ENCODE data around the gene GEN1. TPM values are rescaled to one million over a fixed set of nuclear protein-coding genes. Genes with fewer than 3 reads are reported as not detected.

Gene GEN1
- total RNA-seq, 6 donors from 2014 or later = 4.9 to 8.2 (median 7.3) TPM

GRCh38 chr2:17793296-17793695 is 39.4 kb downstream of the GEN1 start:
- Histone ChIP-seq H3K4me3 (no peak overlapping the region), H3K27ac (no peak overlapping the region), H3K9me3 (no peaks in the 10 kb centered on the region), H3K27me3 (no peaks in the 10 kb centered on the region), H3K4me1 (peaks cover 3 to 15% (median 7%) of the 10 kb centered on the region in 4 donors), H3K36me3 (no peaks in the 10 kb centered on the region)
- TF ChIP-seq CTCF (IDR thresholded peaks at IDR 0.05) (no peak), POLR2AphosphoS5 (IDR thresholded peaks at IDR 0.05) (no peak), EP300 (IDR thresholded peaks at IDR 0.05) (no peak), POLR2A (IDR thresholded peaks at IDR 0.05) (no peak)
- no peak for ATAC-seq (ENCODE audit: low FRiP score in 2 of 2)
- DNase-seq = no peak
- WGBS, 2 donors = 76 to 77% methylated on average over 4 of the region's 4 CpGs

GRCh38 chr2:17793803-17794354 is 39.9 kb downstream of the GEN1 start:
- Histone ChIP-seq H3K27ac (no peak overlapping the region), H3K27me3 (no peaks in the 10 kb centered on the region), H3K36me3 (no peaks in the 10 kb centered on the region), H3K9me3 (no peaks in the 10 kb centered on the region), H3K4me3 (no peak overlapping the region), H3K4me1 (peaks cover 3 to 15% (median 7%) of the 10 kb centered on the region in 4 donors)
- TF ChIP-seq EP300 (IDR thresholded peaks at IDR 0.05) (no peak), POLR2AphosphoS5 (IDR thresholded peaks at IDR 0.05) (no peak), CTCF (IDR thresholded peaks at IDR 0.05) (no peak), POLR2A (IDR thresholded peaks at IDR 0.05) (no peak)
- ATAC-seq (ENCODE audit: low FRiP score in 2 of 2) = no peak
- WGBS, 2 donors = 70 to 98% methylated on average over 5 to 6 of the region's 6 CpGs
- no peak for DNase-seq

- Histone ChIP-seq H3K4me3 (no peak overlapping the region), H3K27me3 (no peaks in the 10 kb centered on the region), H3K9me3 (no peaks in the 10 kb centered on the region), H3K4me1 (peaks cover 3 to 21% (median 7%) of the 10 kb centered on the region in 4 donors), H3K27ac (no peak overlapping the region), H3K36me3 (no peaks in the 10 kb centered on the region)
- DNase-seq (no peak), ATAC-seq (ENCODE audit: low FRiP score in 2 of 2) (no peak)
- no peak for TF ChIP-seq CTCF (IDR thresholded peaks at IDR 0.05)
- TF ChIP-seq EP300 (IDR thresholded peaks at IDR 0.05) = no peak
- TF ChIP-seq POLR2AphosphoS5 (IDR thresholded peaks at IDR 0.05) = no peak
- no peak for TF ChIP-seq POLR2A (IDR thresholded peaks at IDR 0.05)
- 85 to 91% methylated on average over 5 of the region's 5 CpGs for WGBS, 2 donors
Observed at GRCh38 chr2:17795309-17795708, 41.4 kb downstream of the GEN1 start.

GRCh38 chr2:17798338-17798737 is 44.4 kb downstream of the GEN1 start:
- no peaks in the 10 kb centered on the region for H3K36me3 ChIP-seq
- no peaks in the 10 kb centered on the region for H3K9me3 ChIP-seq
- no peaks in the 10 kb centered on the region for H3K27me3 ChIP-seq
- ATAC-seq (ENCODE audit: low FRiP score in 2 of 2) (no peak), DNase-seq (no peak)
- no peak overlapping the region for H3K4me3 ChIP-seq
- peaks cover 0 to 11% (median 0%) of the 10 kb centered on the region in 4 donors for H3K4me1 ChIP-seq
- H3K27ac ChIP-seq = no peak overlapping the region
- 87 to 94% methylated on average over 4 of the region's 4 CpGs for WGBS, 2 donors
- TF ChIP-seq POLR2A (IDR thresholded peaks at IDR 0.05) = no peak
- no peak for TF ChIP-seq POLR2AphosphoS5 (IDR thresholded peaks at IDR 0.05)
- no peak for TF ChIP-seq EP300 (IDR thresholded peaks at IDR 0.05)
- TF ChIP-seq CTCF (IDR thresholded peaks at IDR 0.05) = no peak

Measured in upper lobe of left lung (tissue), 6 donors.